Chondrocyte (in vitro differentiated cells): ENCODE results near the gene PADI2. TPM values are rescaled to one million over a fixed set of nuclear protein-coding genes. Genes with fewer than 3 reads are reported as not detected.

Experiments used
- DNase-seq: peaks from one replicate; pipeline ENCODE4 v3.0.0; 2021; ENCODE audit warnings: mixed read lengths, low spot score
- H3K27ac Mint-ChIP-seq: one replicate; pipeline ENCODE4 v1.8.0; 2021; ENCODE audit warnings: mild to moderate bottlenecking, moderate library complexity, mixed read lengths; ENCODE audit not compliant: unreplicated experiment
- H3K27me3 Mint-ChIP-seq: 2 replicates; pipeline ENCODE4 v1.8.0; 2021; ENCODE audit warnings: low read depth, mixed read lengths
- H3K36me3 Mint-ChIP-seq: 2 replicates; pipeline ENCODE4 v1.8.0; 2021; ENCODE audit warnings: low read depth, mixed read lengths
- H3K4me1 Mint-ChIP-seq: 2 replicates; pipeline ENCODE4 v1.8.0; 2021; ENCODE audit warnings: low read depth, mild to moderate bottlenecking, mixed read lengths
- H3K4me3 Mint-ChIP-seq: one replicate; pipeline ENCODE4 v1.8.0; 2021; ENCODE audit warnings: mild to moderate bottlenecking, moderate library complexity, mixed read lengths; ENCODE audit not compliant: unreplicated experiment
- H3K9me3 Mint-ChIP-seq: 2 replicates; pipeline ENCODE4 v1.8.0; 2021; ENCODE audit warnings: low read depth, mixed read lengths
- CTCF ChIP-seq: fragments of 200-600 bp; sonication (generic); IDR thresholded peaks from 2 replicates; pipeline ENCODE4 v1.5.0; 2021; ENCODE audit warnings: antibody characterized with exemption, mild to moderate bottlenecking, moderate library complexity
- total RNA-seq: library from RNA; stranded (reverse); gene quantifications from 3 replicates; pipeline ENCODE4 v1.2.1, GENCODE V29; 2021

The PADI2 gene
- total RNA-seq, 1 donor from 2014 or later, result 74.9 TPM

- no peak for TF ChIP-seq CTCF
- H3K27ac Mint-ChIP-seq, result no peak overlapping the region
- H3K9me3 Mint-ChIP-seq, result no peaks in the 10 kb centered on the region
- DNase-seq, result no peak
- H3K36me3 Mint-ChIP-seq, result peaks cover 2% of the 10 kb centered on the region
- no peaks in the 10 kb centered on the region for H3K27me3 Mint-ChIP-seq
- peaks cover 16% of the 10 kb centered on the region for H3K4me1 Mint-ChIP-seq
- no peak overlapping the region for H3K4me3 Mint-ChIP-seq
Observed at GRCh38 chr1:17137441-17137840, 18.2 kb upstream of the PADI2 start.

GRCh38 chr1:17136936-17137335, 17.7 kb upstream of the PADI2 start:
- H3K27ac Mint-ChIP-seq, result no peak overlapping the region
- H3K36me3 Mint-ChIP-seq, result no peaks in the 10 kb centered on the region
- H3K4me3 Mint-ChIP-seq, result no peak overlapping the region
- TF ChIP-seq CTCF, result no peak
- H3K27me3 Mint-ChIP-seq, result no peaks in the 10 kb centered on the region
- H3K9me3 Mint-ChIP-seq, result no peaks in the 10 kb centered on the region
- H3K4me1 Mint-ChIP-seq, result peaks cover 16% of the 10 kb centered on the region
- no peak for DNase-seq

- Mint-ChIP-seq H3K4me1 (peaks cover 16% of the 10 kb centered on the region), H3K36me3 (no peaks in the 10 kb centered on the region), H3K27me3 (no peaks in the 10 kb centered on the region), H3K4me3 (no peak overlapping the region), H3K9me3 (no peaks in the 10 kb centered on the region), H3K27ac (no peak overlapping the region)
- no peak for DNase-seq
- TF ChIP-seq CTCF, result no peak
Observed at GRCh38 chr1:17136145-17136544, 16.9 kb upstream of the PADI2 start.

GRCh38 chr1:17135530-17135929, 16.3 kb upstream of the PADI2 start:
- Mint-ChIP-seq H3K27me3 (no peaks in the 10 kb centered on the region), H3K9me3 (no peaks in the 10 kb centered on the region), H3K36me3 (no peaks in the 10 kb centered on the region), H3K27ac (no peak overlapping the region), H3K4me1 (peaks cover 16% of the 10 kb centered on the region), H3K4me3 (no peak overlapping the region)
- no peak for TF ChIP-seq CTCF
- no peak for DNase-seq

DNA sequence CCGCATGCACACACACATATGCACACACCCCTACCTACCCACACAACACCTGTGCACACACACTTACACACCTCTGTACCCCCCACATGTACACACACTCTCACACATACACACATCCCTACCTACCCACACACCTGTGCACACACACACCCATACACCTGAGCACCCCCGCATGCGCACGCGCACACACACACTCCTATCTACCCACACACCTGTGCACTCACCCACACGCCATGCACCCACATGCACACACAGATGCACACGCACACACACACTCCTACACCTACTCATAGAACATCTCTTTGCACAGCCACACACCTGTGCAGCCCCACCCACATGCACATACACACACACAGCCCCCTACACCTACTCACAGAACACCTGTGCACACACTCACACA, 15.5 kb upstream of the PADI2 start:
- Mint-ChIP-seq H3K4me3 (no peak overlapping the region), H3K27me3 (no peaks in the 10 kb centered on the region), H3K9me3 (no peaks in the 10 kb centered on the region)

More for the DNA sequence above, 15.5 kb upstream of the PADI2 start:
- TF ChIP-seq CTCF, result no peak
- DNase-seq, result no peak
- H3K4me1 Mint-ChIP-seq, result peaks cover 17% of the 10 kb centered on the region
- no peak overlapping the region for H3K27ac Mint-ChIP-seq
- no peaks in the 10 kb centered on the region for H3K36me3 Mint-ChIP-seq
